HG02870 (cell line): ENCODE data around the gene ARFIP1.

Experiments used
- ATAC-seq: cut with Tn5 transposase; IDR thresholded peaks from one replicate; pipeline ENCODE4 v1.9.1; 2021; ENCODE audit warnings: mild to moderate bottlenecking, moderate library complexity; ENCODE audit not compliant: unreplicated experiment

Gene ARFIP1

GRCh38 chr4:152936446-152937335 is 156.9 kb downstream of the ARFIP1 start:
- no peak for ATAC-seq

DNA sequence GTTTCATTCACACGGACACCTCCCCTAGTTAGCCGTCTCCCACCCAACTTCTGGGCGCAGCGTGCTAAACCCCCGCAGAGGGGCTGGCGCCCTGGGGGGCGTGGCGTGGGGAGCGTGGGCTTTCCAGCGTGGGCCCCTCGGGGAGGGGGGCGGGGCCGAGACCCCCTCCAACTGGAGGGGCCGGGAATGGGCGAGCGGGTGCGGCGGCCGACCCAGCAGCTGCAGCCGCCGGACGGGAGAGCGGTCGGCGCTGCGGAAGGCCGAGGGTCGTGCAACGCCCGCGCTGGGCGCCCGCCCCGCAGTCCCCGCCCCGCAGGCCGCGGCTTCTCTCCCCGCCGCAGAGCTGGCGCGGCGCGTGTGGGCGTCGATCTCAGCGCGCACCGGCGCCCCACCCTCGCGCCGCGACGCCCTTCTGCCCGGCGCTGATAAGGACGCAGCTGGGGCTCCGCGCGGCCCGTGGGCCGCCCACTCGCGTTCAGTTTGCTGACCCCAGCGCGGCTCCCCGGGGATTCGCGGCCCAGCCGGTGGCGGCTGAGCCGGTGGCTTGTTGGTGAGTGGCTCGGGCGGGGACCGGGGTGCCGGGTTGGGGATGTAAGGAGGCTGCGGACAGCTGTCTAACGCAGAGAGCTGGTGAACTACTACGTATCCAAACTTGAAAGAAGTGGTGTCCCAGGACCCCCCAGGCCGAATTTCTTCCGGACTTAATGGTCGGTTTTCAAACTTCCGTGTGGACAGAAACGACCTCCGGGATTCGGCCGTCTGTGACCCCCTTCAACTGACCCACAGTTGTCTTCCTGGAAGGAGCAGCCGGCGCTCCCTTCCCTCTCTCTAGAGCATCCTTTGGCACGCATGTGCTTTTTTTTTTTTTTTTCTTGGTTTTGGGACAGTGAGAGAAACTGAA is 157.8 kb downstream of the ARFIP1 start:
- ATAC-seq = no peak

DNA sequence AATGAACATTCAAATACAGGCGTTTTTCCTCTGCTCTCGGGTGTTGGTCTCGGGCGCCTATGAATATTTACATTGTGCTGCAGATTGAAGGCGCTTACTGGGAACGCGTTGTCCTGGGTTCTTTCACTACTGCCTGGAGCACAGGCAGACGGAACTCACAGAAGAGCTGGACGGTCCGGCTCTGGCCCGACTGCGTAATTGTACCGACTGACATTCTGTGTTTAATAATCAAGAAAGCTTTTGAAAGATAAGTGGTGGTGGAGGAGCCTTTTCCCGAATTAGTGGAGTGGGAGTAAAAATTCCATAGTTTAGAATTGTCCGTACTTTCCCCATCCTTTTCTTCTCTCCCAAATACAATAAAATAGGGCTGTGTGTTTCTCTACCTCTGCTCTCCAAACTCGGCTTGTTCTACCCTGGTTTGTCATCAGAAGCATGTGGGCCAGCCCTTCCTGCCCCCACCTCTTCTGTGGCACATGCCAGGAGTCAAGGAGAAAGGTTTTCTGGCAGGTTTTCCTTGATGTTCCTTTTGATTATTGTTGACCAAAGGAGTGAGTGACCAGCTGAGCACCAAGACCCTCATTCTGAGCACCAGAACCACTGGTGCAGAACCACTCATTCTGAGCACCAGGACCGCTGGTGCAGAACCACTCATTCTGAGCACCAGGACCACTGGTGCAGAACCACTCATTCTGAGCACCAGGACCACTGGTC is 158.6 kb downstream of the ARFIP1 start:
- ATAC-seq = no peak

DNA sequence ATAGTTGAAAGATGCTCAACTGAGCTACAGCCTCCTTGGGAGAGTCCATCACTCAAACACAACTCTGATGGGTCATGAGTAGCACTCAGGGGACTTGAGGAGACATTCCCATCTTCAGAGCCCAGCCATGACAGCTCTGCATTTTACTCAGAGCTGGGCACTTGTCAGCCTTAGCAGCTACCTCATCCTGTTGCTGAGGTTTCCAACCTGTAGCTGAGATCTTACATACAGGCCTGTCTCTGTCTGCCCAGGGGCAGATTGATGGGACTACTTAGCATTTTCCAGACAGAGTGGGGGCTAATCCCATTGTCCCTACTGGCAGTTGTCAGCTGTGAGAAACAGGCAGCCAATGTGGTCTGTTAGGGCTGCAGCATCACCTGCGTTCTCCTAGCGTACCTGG is 159.9 kb downstream of the ARFIP1 start:
- ATAC-seq = no peak

- no peak for ATAC-seq
Observed at GRCh38 chr4:152940461-152940860, 160.7 kb downstream of the ARFIP1 start.

- no peak for ATAC-seq
Observed at GRCh38 chr4:152941411-152941810, 161.7 kb downstream of the ARFIP1 start.

DNA sequence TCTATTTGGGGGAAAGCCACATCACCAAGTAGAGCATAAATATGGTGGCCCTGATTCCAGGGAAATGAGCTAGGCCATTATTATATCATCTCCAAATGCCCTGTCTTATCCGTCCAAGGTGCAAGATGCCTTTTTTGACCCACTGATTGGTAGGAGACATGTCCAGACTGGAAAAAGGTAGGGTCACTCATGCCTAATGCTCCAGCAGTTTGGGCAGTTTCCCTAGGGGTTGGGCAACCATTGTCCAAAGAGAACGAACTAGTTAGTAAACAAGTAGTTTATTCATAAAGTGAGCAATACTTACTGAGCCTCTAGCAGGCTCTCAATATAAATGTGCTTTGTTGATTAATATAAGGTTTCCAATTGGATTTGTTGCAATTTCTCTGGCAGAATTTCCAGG is 162.6 kb downstream of the ARFIP1 start:
- no peak for ATAC-seq

GRCh38 chr4:152943672-152944071 is 163.9 kb downstream of the ARFIP1 start:
- ATAC-seq = no peak

DNA sequence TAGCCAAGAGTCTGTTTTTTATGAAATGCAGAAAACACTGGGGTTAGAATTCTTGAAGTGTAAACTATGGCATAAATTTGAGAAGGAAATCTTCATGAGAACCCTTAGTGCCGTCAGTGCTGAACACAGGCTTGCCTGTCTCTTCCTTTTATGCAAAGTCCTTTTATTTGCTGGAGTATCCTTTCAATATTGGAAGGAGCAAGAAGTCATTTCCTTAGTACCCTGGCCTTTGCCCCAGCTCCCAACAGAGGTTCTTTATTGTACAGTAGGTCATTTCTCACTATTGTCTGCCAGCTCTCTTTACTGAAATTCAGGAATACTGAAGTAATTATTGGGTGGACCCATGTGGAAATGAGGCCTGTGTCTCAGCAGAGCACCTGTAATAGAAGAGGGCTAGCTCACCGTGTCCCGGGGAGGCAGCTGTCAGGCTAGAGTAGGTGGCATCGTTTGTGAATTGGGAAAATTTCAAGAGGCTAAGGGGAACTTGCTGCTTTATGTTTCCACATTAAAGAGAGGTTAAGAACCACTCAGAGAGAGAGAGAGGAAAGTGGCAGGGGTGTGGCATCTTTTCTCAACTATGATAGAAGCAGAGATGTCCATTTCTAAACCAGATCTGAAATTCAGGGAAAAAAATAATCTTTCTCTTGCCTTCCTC is 165.0 kb downstream of the ARFIP1 start:
- ATAC-seq = no peak

- ATAC-seq = no peak
Observed at GRCh38 chr4:152945639-152946038, 165.9 kb downstream of the ARFIP1 start.

- ATAC-seq = no peak
Observed at GRCh38 chr4:152946446-152946845, 166.7 kb downstream of the ARFIP1 start.

GRCh38 chr4:152947311-152947710 is 167.6 kb downstream of the ARFIP1 start:
- ATAC-seq = no peak

- ATAC-seq = no peak
Observed at GRCh38 chr4:152949930-152950329, 170.2 kb downstream of the ARFIP1 start.

DNA sequence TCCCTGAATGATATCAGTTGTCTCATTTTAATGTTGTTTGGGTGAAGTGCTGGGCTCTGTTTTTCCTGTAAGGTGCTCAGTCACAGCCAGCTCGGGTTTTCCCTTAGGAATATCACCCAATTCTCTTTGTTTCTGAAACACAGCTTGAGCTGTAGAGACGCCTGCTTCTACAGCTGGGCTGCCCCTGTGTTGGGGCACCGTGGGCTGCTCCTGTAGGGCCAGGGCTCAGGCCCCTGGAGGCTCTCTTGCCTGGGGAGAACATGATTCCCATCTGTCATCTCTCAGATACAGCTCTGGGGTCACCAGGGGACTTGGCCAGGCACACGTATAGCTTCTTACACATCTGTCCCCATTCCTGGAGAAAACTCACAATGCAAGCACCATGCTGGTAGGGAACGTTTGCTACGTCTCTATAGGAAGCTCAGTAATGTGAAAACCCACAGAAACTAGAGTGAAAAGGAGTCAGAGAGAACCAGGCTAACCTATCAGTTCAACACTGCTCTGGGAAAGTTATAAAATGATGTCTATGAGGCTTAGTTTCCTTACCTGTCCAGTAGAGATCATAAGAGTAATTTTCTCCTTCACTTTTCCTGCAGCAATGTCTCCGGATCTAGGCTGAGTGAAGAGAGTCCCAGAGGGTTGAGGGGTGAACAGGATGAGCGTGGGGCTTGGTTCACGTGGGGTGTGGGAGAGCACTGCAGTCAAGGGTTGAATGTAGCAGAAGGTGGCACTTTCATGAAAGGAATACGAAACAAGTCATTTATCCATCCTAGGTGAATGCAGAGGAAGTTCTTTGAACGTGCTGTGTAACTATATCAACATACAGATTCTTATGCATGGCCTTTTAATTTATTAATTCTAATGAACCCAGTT is 170.9 kb downstream of the ARFIP1 start:
- ATAC-seq = no peak

- no peak for ATAC-seq
Observed at GRCh38 chr4:152951348-152951747, 171.6 kb downstream of the ARFIP1 start.

GRCh38 chr4:152953514-152953913 is 173.8 kb downstream of the ARFIP1 start:
- no peak for ATAC-seq

GRCh38 chr4:152954741-152955140 is 175.0 kb downstream of the ARFIP1 start:
- ATAC-seq = no peak

- no peak for ATAC-seq
Observed at GRCh38 chr4:152956147-152956546, 176.4 kb downstream of the ARFIP1 start.

GRCh38 chr4:152956650-152957436 is 177.1 kb downstream of the ARFIP1 start:
- ATAC-seq = no peak
